Stimulated activated CD4-positive, alpha-beta T cell treated with anti-CD3 and anti-CD28 coated beads, Interleukin-2, amount 100 ng/mL, for 4 hours (primary cell): ENCODE data around the gene NNMT.
"Not testable (repeated sequence)": the region's sequence is repeated elsewhere in the genome, so short reads cannot be mapped to it uniquely, and the experiment has no call there.

Experiments used
- DNase-seq: peaks from one replicate; pipeline ENCODE4 v3.0.0-alpha.2; 2020; ENCODE audit warnings: low read depth

Gene NNMT

GRCh38 chr11:114310095-114310494 is 13.9 kb downstream of the NNMT start:
- no peak for DNase-seq

- DNase-seq: no peak
Measured at GRCh38 chr11:114311946-114312345, 15.7 kb downstream of the NNMT start.

- no peak for DNase-seq
Measured at GRCh38 chr11:114314096-114314495, 17.9 kb downstream of the NNMT start.

- DNase-seq: no peak
Measured at GRCh38 chr11:114315749-114316368, 19.7 kb downstream of the NNMT start.

GRCh38 chr11:114316980-114317786 is 21.0 kb downstream of the NNMT start:
- DNase-seq: no peak

GRCh38 chr11:114317787-114318137 is 21.6 kb downstream of the NNMT start:
- no peak for DNase-seq

- no peak for DNase-seq
Measured at GRCh38 chr11:114318361-114318760, 22.2 kb downstream of the NNMT start.

GRCh38 chr11:114319716-114320328 is 23.6 kb downstream of the NNMT start:
- no peak for DNase-seq

GRCh38 chr11:114321621-114322257 is 25.5 kb downstream of the NNMT start:
- no peak for DNase-seq

- DNase-seq: no peak
Measured at GRCh38 chr11:114322934-114323333, 26.7 kb downstream of the NNMT start.

GRCh38 chr11:114326151-114326550 is 30.0 kb downstream of the NNMT start:
- no peak for DNase-seq

GRCh38 chr11:114326776-114327175 is 30.6 kb downstream of the NNMT start:
- DNase-seq: no peak

GRCh38 chr11:114330373-114330772 is 34.2 kb downstream of the NNMT start:
- no peak for DNase-seq

GRCh38 chr11:114340311-114341131 is 44.3 kb downstream of the NNMT start:
- no peak for DNase-seq

GRCh38 chr11:114341667-114342066 is 45.5 kb downstream of the NNMT start:
- DNase-seq: not testable (repeated sequence)

- no peak for DNase-seq
Measured at GRCh38 chr11:114342476-114342875, 46.3 kb downstream of the NNMT start.

GRCh38 chr11:114343020-114343419 is 46.8 kb downstream of the NNMT start:
- DNase-seq: no peak

GRCh38 chr11:114343493-114343892 is 47.3 kb downstream of the NNMT start:
- no peak for DNase-seq

GRCh38 chr11:114344494-114344893 is 48.3 kb downstream of the NNMT start:
- DNase-seq: no peak

- no peak for DNase-seq
Measured at GRCh38 chr11:114345575-114346222, 49.5 kb downstream of the NNMT start.

GRCh38 chr11:114346709-114347141 is 50.5 kb downstream of the NNMT start:
- DNase-seq: no peak
